Immature natural killer cell (primary cell): ENCODE results near the gene PTOV1. TPM values are rescaled to one million over a fixed set of nuclear protein-coding genes. Genes with fewer than 3 reads are reported as not detected.

Source experiments
- polyA plus RNA-seq, 3 donors: library from polyadenylated mRNA; unstranded; fragments of 300-500 nt; fragmentation: Illumina TruSeq; gene quantifications; one replicate each; pipeline ENCODE4 v1.2.3, GENCODE V29; 2021

Gene PTOV1
- polyA plus RNA-seq, 3 donors from 2014 or later: 32.0 to 59.7 (median 41.4) TPM

Other genes with a start within 250 kb of the PTOV1 start
- 10 to 100 TPM in 2 of 3 donors, 1 to 10 TPM in 1; 9.0 to 17.3 (median 13.5) TPM for gene RRAS, start 211.0 kb upstream of the PTOV1 start, polyA plus RNA-seq
- gene SCAF1, start 208.9 kb upstream of the PTOV1 start, polyA plus RNA-seq: 1 to 10 TPM in 1 of 3 donors, under 1 TPM in 1, not detected in 1; 0.87 to 2.6 TPM
- gene IRF3, start 185.3 kb upstream of the PTOV1 start, polyA plus RNA-seq: 10 to 100 TPM; 63.8 to 82.0 (median 78.9) TPM
- 10 to 100 TPM; 12.0 to 21.1 (median 20.4) TPM for gene BCL2L12, start 185.2 kb upstream of the PTOV1 start, polyA plus RNA-seq
- 100 to 1,000 TPM; 125 to 204 (median 188) TPM for gene PRMT1, start 173.9 kb upstream of the PTOV1 start, polyA plus RNA-seq
- under 1 TPM in 1 of 3 donors, not detected in 2; 0.28 TPM for gene ADM5, start 161.6 kb upstream of the PTOV1 start, polyA plus RNA-seq
- gene CPT1C, start 160.0 kb upstream of the PTOV1 start, polyA plus RNA-seq: not detected
- gene TSKS, start 87.9 kb upstream of the PTOV1 start, polyA plus RNA-seq: under 1 TPM in 1 of 3 donors, not detected in 2; 0.19 TPM
- 10 to 100 TPM in 2 of 3 donors, 1 to 10 TPM in 1; 6.4 to 27.7 (median 11.6) TPM for gene AP2A1, start 84.2 kb upstream of the PTOV1 start, polyA plus RNA-seq
- 10 to 100 TPM in 1 of 3 donors, 1 to 10 TPM in 2; 7.3 to 12.0 (median 8.2) TPM for gene FUZ, start 37.9 kb upstream of the PTOV1 start, polyA plus RNA-seq
- 10 to 100 TPM in 2 of 3 donors, 1 to 10 TPM in 1; 5.0 to 30.4 (median 13.9) TPM for gene MED25, start 32.9 kb upstream of the PTOV1 start, polyA plus RNA-seq
- gene PNKP, start 16.4 kb downstream of the PTOV1 start, polyA plus RNA-seq: 10 to 100 TPM; 36.4 to 55.1 (median 41.4) TPM
- 1 to 10 TPM; 2.5 to 4.7 (median 3.3) TPM for gene AKT1S1, start 26.2 kb downstream of the PTOV1 start, polyA plus RNA-seq
- 10 to 100 TPM in 1 of 3 donors, 1 to 10 TPM in 2; 7.1 to 18.4 (median 7.3) TPM for gene TBC1D17, start 26.5 kb downstream of the PTOV1 start, polyA plus RNA-seq
- under 1 TPM in 2 of 3 donors, not detected in 1; 0.27 to 0.40 TPM for gene IL4I1, start 45.7 kb downstream of the PTOV1 start, polyA plus RNA-seq
- gene ATF5, start 78.0 kb downstream of the PTOV1 start, polyA plus RNA-seq: 1 to 10 TPM; 1.2 to 3.1 (median 2.8) TPM
- gene NUP62, start 78.3 kb downstream of the PTOV1 start, polyA plus RNA-seq: 10 to 100 TPM; 21.8 to 67.1 (median 34.3) TPM
- not detected for gene SIGLEC11, start 110.0 kb downstream of the PTOV1 start, polyA plus RNA-seq
- gene VRK3, start 174.2 kb downstream of the PTOV1 start, polyA plus RNA-seq: 100 to 1,000 TPM in 2 of 3 donors, 10 to 100 TPM in 1; 89.8 to 116 (median 106) TPM
- 1 to 10 TPM; 2.9 to 7.7 (median 5.2) TPM for gene ZNF473, start 174.8 kb downstream of the PTOV1 start, polyA plus RNA-seq